IPS-18c (cell line): ENCODE data around the gene CA10.

Experiments
- H3K4me3 ChIP-seq: 2 replicates; pipeline ENCODE4 v1.7.0; 2013; ENCODE audit warnings: low read depth, mild to moderate bottlenecking, low read length, moderate library complexity; ENCODE audit not compliant: insufficient read depth
- H3K9me3 ChIP-seq: one replicate; pipeline ENCODE4 v1.6.1; 2013; ENCODE audit warnings: mild to moderate bottlenecking, low read length, moderate library complexity; ENCODE audit not compliant: control insufficient read depth, insufficient read depth

The CA10 gene

DNA sequence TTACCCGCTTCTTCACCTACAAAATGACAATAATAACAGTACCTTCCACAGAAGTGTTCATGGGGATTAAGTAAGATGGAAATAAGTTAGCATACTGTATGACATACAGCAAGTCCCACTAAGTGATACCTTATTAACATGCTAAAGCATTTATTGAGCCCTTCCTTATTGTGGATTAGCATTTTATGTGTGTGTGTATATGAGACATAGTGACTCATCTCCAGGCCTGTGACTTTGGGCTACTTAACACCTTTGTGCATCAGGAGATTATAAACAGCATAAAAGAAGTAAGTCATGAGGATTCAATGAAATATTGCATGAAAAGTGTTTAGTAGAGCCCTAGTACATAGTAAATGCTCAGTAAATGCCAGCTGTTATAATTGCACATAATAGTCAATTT, 52.9 kb downstream of the CA10 start:
- Histone ChIP-seq H3K4me3 (no peak overlapping the region), H3K9me3 (no peaks in the 10 kb centered on the region)

DNA sequence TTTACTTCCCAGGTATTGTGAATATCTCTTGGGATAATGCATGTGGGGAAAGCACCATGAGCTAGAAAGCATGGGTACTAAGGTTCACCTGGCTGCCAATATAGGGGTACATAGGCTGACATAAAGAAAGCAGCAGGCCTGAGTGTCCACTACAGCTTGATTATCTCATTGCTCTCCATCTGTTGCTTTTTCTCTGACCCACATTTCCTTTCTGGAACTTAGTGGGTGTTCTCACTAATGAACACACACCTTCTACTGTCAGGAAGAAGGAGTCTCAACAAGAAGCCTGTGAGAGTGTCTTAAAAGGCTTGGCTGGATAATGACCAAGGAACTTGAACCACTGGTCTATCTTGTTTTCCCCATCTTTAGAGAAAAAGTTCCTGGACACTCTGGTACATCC, 62.5 kb downstream of the CA10 start:
- H3K4me3 ChIP-seq, result no peak overlapping the region
- no peaks in the 10 kb centered on the region for H3K9me3 ChIP-seq

DNA sequence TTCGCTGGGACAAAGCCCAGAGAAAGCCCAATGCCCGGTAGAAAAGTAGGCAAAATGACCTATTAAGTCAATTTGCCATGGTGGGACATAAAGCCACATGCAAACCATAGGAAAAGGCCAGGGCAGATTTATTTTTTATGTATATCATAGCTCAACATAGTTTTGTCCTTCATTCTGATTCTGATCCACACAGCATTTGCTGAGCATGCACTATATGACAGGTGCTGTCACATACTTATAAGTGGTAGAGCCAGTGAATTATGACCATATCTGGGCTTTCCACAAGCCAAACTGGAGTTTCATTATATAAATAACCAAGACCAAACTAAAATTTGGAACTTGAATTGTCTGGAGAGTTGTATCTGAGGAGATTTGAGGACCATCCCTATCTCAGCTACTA, 74.3 kb downstream of the CA10 start:
- no peak overlapping the region for H3K4me3 ChIP-seq
- H3K9me3 ChIP-seq, result no peaks in the 10 kb centered on the region

DNA sequence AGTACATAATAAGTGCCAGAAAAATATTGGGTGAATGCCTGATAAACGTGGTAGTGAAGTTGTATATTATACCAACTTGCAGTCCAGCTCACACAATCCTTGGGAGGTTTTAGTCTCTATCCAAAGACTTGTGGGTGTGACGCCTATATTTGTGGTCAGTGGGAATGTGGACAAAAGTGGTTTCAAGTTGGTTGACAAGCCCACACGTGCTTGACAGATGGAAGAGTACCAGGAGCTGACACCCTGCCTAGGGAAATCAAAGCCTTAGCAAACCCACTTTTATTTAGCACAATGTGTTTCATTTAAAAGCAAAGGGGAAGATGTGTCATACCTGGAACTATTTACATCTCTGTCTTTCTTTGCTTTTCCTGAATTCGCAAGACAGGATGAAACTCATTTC, 79.0 kb downstream of the CA10 start:
- Histone ChIP-seq H3K4me3 (no peak overlapping the region), H3K9me3 (no peaks in the 10 kb centered on the region)

DNA sequence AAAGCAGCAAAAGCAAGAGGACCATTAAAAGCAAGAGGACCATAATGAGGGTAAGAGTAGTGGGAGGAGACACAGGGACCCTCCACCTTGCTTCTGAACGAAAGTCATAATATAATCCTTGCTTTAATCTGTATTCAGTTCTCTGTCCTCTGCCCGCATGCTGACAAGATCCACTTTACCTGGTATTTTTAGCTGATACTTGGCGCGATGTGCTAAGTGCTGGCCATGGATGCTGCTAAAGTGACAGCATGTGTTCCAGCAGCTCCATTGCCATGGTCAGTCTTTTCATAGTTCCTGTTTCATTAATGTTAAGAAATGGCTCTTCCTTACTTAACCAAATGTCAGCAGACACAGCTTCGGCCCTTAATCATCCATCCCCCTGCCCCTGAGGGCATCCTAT, 86.8 kb downstream of the CA10 start:
- Histone ChIP-seq H3K4me3 (no peak overlapping the region), H3K9me3 (no peaks in the 10 kb centered on the region)

DNA sequence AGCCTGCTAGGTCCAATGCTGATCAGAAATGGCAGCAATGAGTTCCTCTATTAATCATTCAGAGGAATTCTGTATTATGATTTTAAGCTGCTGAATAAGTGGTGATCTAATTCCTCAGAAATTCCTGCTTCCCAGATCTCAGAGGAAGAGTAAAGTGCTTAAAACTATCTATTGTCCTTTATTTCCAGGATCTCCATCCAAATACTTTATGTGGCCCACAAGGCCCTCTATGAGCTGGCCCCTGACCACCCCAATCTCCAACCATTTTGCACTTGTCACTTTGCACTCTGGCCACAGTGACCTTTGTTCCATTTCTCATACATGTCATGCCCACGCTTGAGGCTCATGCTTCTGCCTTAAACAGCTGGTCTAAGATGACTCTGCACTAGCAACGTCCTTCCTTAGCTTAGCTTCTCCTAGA, 93.7 kb downstream of the CA10 start:
- Histone ChIP-seq H3K9me3 (peaks cover 2% of the 10 kb centered on the region), H3K4me3 (no peak overlapping the region)

DNA sequence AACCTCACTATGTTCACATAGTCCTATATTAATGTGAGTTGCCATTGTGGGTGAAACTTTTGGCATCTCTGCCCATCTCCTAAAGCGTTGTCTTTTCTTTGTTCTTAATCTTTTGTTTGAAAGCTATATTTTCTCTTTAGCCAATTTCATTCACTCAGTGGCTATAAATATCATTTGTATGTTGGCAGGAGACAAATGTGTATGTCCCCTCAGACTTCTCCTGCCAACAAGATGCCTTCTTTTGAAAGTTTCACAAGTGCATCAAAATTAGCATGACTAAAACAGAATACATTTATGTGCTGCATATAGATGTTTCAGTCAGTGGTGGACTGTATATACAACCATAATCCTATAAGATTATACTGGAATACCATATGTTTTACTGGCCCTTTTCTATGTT, 109.0 kb downstream of the CA10 start:
- Histone ChIP-seq H3K4me3 (no peak overlapping the region), H3K9me3 (no peaks in the 10 kb centered on the region)

DNA sequence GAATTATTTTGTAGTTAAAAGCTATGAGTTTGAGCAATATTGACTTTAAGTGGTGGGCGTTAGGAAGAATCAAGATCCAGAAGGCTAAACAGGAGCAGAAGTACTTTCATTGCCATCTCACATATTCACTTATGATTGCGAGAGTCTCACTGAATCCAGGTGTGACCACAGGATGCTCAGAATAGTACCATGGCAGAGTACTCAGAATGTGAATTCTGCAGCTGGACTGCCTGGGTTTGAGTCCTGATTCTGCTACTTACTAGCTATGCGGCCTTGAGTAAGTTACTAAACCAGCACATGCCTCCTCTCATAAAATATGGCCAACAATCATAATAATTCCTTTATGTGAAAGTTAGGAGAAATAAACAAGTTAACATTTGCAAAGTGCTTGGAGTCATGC, 109.5 kb downstream of the CA10 start:
- H3K4me3 ChIP-seq, result no peak overlapping the region
- H3K9me3 ChIP-seq, result no peaks in the 10 kb centered on the region

DNA sequence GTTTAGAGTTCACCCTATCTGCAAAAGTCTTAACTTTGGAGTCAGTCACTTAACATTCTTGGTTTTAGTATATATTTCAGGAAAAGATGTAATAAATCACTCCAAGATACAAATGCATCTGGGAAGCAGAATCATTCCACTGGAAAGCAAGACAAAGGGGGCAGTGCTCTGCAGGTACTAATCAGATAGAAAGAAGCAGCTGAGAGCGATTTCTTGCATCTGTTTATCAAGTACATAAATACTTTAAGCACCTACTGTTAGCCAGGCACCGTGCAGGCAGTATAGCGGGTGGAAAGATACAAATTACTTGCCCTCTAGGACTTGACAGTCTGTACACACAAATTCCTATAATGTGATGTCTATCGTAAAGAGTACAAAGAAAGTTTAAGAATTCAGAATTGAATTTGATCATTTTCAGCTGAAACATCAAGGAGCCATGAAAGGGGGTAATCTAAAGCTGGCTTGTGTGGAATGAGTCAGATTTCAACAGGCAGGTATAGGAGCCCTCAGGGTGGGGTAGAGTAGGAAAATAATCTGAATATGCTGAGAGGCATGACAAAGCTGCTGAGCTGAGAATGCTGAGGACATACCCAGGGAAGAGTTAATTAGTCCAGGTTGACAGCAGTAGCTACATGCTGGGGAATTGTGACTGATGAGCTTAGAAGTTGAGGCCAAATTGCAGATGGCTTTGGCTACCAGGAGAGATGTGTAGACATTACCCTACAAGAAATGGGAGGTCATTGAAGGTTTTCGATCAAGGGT, 110.2 kb downstream of the CA10 start:
- Histone ChIP-seq H3K9me3 (no peaks in the 10 kb centered on the region), H3K4me3 (no peak overlapping the region)

DNA sequence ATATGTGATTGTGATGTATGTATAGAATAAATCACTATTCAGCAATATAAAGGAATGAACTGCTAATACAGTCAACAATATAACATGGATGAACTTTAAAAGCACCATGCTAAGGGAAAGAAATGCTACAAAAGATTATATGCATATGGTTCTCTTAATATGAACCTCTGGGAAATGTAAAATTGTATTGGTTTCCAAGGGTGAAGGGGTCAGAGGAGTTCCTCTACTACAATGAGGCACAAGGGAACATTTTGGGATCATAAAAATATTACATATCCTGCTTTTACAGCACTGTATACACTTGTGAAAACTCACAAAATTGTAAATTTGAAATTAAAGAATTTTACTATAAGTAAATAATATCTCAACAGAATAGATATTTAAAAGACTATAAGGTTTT, 111.4 kb downstream of the CA10 start:
- H3K4me3 ChIP-seq, result no peak overlapping the region
- H3K9me3 ChIP-seq, result no peaks in the 10 kb centered on the region

DNA sequence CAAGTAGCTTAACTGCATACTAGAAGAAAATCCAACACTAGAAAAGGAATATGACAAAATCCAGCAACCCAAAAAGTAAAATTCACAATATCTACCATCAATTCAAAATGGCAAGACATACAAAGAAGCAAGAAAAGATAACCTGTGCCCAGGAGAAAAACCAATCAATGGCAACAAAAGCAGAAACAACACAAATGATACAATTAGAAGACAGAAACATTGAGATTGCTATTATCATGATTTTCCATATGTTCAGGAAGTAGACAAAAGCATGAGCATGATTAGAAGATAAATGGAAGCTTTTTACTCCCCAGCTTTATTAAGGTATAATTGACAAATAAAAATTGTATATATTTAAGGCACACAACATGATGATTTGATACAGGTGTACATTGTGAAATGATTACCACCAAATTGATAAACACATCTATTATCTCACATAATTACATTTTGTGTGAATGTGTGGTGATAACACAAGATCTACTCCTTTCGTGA, 117.3 kb downstream of the CA10 start:
- no peak overlapping the region for H3K4me3 ChIP-seq
- H3K9me3 ChIP-seq, result no peaks in the 10 kb centered on the region

DNA sequence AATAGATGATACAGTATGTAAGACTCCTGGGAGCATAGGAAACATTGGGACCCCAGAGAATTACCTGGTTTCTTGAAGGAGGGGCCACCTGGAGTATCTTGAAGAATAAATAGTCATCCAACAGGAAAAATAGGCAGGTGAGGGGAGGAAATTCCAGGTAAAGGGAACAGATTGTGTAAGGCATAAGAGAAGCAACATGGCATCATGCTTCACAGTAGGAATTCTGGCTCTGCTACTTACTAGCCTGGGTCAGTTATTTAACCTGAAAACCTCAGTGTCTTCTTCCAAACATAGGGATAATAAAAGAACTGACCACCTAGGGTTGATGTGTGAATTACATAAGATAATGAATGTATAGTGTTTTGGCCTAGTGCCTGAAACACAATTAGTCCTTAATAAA, 122.1 kb downstream of the CA10 start:
- Histone ChIP-seq H3K9me3 (no peaks in the 10 kb centered on the region), H3K4me3 (no peak overlapping the region)

DNA sequence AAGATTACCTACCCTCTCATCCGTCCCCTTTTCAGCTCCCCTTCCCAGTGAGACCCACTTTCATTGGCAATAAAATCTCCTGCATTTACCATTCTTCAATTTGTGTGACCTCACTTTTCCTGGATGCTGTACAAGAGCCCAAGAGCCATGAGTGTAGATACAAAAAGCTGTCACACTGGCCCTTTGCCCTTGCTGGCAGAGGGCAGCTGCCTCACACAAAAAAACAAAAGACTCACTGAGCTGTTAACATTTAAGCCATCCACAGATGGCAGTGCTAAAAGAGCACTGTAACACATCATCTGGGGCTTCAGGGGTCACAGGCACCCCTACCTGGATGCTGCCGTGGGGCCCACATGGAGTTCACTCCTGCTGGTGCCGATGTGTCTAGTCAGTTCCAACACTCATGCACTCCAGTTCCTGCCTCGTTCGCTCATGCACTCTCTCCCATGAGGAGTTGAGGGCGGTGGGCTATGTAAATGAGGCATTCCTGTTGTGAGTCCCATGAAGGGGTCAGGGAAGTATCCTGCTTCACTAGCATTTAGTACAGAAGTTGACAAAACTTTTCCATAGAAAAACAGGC, 123.1 kb downstream of the CA10 start:
- Histone ChIP-seq H3K9me3 (no peaks in the 10 kb centered on the region), H3K4me3 (no peak overlapping the region)

DNA sequence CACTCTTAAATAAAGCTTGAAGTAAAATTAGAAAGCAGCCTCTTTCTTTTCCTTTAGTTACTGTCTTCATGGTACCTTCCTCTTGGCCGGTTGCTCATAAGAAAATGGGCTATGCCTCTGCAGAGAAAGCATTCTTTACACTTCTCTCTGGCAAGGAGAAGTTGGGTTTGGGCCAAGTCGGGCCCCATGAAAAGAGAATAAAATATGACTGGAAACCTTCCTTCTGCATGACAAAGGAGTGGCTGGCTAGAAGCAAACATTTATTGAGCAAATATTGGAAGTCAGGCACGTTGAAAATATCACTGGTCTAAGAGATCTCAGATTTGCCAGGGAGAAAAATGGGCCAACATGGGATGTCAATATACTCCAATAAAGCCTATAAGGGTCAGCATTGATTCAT, 126.1 kb downstream of the CA10 start:
- H3K4me3 ChIP-seq, result no peak overlapping the region
- H3K9me3 ChIP-seq, result no peaks in the 10 kb centered on the region

DNA sequence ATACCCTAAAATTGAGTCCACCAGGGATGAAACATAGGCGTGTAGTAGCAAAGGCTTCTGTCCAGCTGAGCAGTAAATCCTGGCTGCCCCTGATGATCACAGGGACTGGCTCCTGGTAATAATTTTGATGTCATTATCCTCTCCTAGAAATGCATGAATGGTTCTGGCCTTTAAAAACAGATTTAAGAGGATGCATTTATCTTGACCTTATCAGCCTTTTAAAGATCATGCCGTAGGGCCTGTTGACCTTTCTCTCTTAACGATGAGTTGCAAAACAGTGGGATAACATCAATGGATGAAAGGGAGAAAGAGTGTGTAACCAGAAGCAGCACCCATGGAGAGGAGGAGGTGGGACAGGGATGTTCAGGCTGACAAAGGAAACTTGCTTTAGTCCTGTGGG, 128.5 kb downstream of the CA10 start:
- H3K4me3 ChIP-seq, result no peak overlapping the region
- no peaks in the 10 kb centered on the region for H3K9me3 ChIP-seq

DNA sequence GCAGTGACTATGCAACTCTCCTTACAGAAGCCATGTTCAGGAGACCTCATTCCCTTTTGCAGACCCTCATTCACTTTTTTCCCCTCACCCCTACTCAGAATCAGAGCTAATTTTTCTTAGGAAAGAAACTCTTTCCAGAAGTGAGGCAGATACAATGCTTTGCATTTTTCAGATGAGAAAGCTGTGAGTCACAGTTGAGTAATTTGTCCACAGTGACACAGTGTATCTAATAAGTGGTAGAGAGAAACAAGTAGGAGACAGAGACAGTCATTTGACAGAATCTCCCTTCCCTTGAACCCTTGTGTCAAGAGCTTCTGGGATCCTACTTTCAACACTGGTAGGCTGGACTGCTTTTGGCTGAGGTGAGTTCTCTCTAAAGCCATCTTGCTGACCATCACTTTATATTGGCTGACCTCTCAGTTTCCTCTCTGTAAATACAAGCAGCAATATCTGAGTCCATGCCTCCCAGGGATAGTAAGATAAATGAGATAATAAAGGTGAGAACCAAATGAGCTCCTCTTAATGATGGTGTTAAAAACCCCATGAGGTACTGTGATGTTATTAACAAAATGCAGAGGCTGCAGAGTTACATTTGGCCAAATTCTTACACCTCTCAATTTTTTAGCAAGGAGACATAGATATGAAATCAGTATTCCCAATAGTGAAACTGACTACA, 130.8 kb downstream of the CA10 start:
- no peak overlapping the region for H3K4me3 ChIP-seq
- H3K9me3 ChIP-seq, result no peaks in the 10 kb centered on the region

DNA sequence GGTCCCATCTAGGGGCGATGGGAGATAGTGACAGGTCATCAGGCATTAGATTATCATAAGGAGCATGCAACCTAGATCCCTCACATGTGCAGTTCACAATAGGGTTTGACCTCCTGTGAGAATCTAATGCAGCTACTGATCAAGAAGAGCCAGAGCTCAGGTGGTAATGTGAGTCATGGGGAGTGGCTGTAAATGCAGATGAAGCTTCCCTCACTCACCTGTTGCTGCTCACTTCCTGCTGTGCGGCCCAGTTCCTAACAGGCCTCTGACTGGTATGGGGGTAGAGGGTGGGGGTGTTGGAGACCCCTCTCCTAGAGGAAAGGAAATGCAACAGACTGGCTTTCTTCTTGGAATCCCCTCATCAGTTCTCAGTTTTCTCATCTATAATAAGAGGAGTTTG, 131.4 kb downstream of the CA10 start:
- H3K9me3 ChIP-seq, result no peaks in the 10 kb centered on the region
- H3K4me3 ChIP-seq, result no peak overlapping the region

DNA sequence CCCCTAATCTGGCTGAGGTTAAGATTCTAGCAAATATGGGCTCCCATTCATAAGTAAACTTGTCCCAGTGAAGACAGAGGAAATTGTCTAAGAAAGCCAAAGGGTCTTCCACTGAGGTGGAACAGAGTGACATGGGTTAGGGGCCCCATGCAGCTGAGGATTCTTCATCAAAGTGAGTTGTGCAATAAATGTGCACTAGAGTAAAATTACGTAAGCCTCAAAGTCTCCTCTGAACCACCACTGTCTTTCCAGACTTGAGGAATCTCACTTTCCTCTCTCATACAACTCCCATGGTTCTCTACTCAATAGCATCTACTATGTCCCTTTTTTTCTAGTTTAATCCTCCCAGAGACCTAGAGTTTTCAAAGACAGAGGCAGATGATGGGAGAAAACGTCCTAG, 132.4 kb downstream of the CA10 start:
- no peaks in the 10 kb centered on the region for H3K9me3 ChIP-seq

More for the DNA sequence above, 132.4 kb downstream of the CA10 start:
- no peak overlapping the region for H3K4me3 ChIP-seq
